ENCODE data around the gene HOMER1. TPM values are rescaled to one million over a fixed set of nuclear protein-coding genes. Genes with fewer than 3 reads are reported as not detected.

HOMER1 gene
- polyA plus RNA-seq, 1 donor, result 3.8 TPM

DNA sequence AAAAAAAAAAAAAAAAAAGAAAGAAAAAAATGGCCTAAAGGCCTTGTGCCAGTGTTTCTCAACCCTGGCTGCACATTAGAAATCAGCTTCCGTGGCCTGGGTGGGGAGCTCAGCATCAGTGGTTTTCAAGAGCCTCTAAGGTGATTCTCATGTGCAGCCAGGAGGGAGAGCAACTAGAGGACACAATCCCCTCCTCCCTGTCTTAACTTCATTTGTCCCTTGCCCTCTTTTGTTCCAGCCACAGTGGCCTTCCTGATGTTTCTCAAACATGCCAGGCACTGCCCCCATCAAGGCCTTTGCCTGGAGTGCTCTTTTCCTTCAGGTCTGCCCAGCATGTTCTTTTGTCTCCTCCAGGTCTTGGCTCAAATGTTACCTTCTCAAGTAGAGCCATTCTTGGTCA is 42.4 kb downstream of the HOMER1 start:
- Histone ChIP-seq H3K4me3 (ENCODE audit: low read length) (no peak overlapping the region), H3K4me1 (ENCODE audit: control insufficient read depth, insufficient read depth, low read length) (no peaks in the 10 kb centered on the region), H3K36me3 (ENCODE audit: control insufficient read depth, insufficient read depth, low read length) (no peaks in the 10 kb centered on the region), H3K9me3 (ENCODE audit: control insufficient read depth, low read depth, low read length) (no peaks in the 10 kb centered on the region), H3K27ac (ENCODE audit: low read length) (no peak overlapping the region), H3K27me3 (ENCODE audit: control insufficient read depth, insufficient read depth, low read length) (no peaks in the 10 kb centered on the region)
- DNase-seq, result no peak
- WGBS (ENCODE audit: insufficient coverage, low lambda C conversion rate), result no CpG with 5 or more reads among the region's 1 CpG

DNA sequence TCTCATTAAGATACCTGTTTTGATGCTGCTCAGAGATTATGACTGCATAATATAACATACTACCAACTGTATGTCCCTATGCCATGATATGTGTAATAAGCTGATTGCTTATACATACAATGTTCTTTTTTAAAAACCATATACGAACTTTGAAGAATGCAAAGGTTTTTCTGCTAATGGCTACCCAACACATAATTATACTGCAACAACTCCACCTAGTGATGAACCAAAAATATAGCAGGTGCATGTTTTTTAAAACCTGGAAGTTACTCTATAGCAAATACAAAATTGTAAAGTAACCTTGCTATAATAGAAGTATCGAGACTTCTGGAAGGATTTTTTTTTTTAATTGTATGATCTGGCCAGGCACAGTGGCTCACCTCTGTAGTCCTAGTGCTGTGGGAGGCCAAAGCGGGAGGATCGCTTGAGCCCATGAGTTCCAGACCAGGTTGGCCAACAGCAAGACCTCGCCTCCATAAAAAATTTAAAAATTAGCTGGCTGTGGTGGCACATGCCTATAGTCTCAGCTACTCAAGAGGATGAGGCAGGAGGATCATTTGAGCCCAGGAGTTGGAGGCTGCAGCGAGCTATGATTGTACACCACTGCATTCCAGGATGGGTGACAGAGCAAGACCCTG is 49.1 kb downstream of the HOMER1 start:
- Histone ChIP-seq H3K36me3 (ENCODE audit: control insufficient read depth, insufficient read depth, low read length) (no peaks in the 10 kb centered on the region), H3K27ac (ENCODE audit: low read length) (no peak overlapping the region), H3K9me3 (ENCODE audit: control insufficient read depth, low read depth, low read length) (no peaks in the 10 kb centered on the region), H3K4me3 (ENCODE audit: low read length) (no peak overlapping the region), H3K27me3 (ENCODE audit: control insufficient read depth, insufficient read depth, low read length) (no peaks in the 10 kb centered on the region), H3K4me1 (ENCODE audit: control insufficient read depth, insufficient read depth, low read length) (no peaks in the 10 kb centered on the region)
- DNase-seq, result peak in 1 of 2 donors; percentile 9
- 83% methylated on average over 1 of the region's 6 CpGs for WGBS (ENCODE audit: insufficient coverage, low lambda C conversion rate)

DNA sequence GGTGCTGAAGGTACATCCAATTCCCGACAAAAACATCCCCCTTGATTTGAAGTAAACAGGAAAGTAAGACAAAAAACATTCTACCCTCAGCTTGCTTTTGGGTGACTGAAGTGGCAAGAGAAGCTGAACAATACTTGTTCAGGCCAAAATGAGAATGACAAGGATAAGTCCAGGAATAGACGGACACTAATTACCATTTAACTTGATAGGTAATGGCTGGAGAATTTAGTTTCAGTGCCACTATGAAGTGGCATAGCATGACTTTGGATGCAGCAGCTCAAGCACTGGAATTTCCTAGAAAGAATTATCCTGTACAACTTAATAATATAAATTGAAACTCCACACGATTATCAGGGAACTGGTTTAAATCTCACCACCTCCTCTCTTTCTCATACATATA is 49.7 kb downstream of the HOMER1 start:
- WGBS (ENCODE audit: insufficient coverage, low lambda C conversion rate), result 80% methylated on average over 2 of the region's 3 CpGs
- no peaks in the 10 kb centered on the region for H3K4me1 ChIP-seq (ENCODE audit: control insufficient read depth, insufficient read depth, low read length)
- no peak overlapping the region for H3K27ac ChIP-seq (ENCODE audit: low read length)
- H3K4me3 ChIP-seq (ENCODE audit: low read length), result no peak overlapping the region
- no peaks in the 10 kb centered on the region for H3K9me3 ChIP-seq (ENCODE audit: control insufficient read depth, low read depth, low read length)
- no peaks in the 10 kb centered on the region for H3K36me3 ChIP-seq (ENCODE audit: control insufficient read depth, insufficient read depth, low read length)
- no peak for DNase-seq
- no peaks in the 10 kb centered on the region for H3K27me3 ChIP-seq (ENCODE audit: control insufficient read depth, insufficient read depth, low read length)

DNA sequence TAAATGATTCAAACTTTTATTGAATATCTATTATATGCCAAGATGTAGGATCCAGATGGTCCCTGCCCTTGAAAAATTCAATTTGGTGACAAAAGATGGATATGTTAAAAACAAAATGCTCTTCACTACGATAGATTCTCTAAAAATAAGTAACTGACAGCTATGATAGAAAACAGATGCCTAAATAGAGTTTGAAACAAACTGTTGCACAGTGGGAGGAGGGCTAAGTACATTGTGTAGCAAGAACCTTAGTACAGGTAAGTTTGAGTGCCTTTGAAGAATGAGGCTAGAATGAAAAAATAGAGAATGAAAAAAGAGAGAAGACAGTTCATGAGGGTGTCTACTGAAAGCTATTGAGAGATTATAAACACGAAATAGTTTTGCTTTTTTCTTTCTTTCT is 54.3 kb downstream of the HOMER1 start:
- Histone ChIP-seq H3K9me3 (ENCODE audit: control insufficient read depth, low read depth, low read length) (no peaks in the 10 kb centered on the region), H3K36me3 (ENCODE audit: control insufficient read depth, insufficient read depth, low read length) (no peaks in the 10 kb centered on the region), H3K27ac (ENCODE audit: low read length) (no peak overlapping the region), H3K4me1 (ENCODE audit: control insufficient read depth, insufficient read depth, low read length) (no peaks in the 10 kb centered on the region), H3K4me3 (ENCODE audit: low read length) (no peak overlapping the region), H3K27me3 (ENCODE audit: control insufficient read depth, insufficient read depth, low read length) (no peaks in the 10 kb centered on the region)
- no peak for DNase-seq
- WGBS (ENCODE audit: insufficient coverage, low lambda C conversion rate), result 94% methylated on average over 2 of the region's 2 CpGs

DNA sequence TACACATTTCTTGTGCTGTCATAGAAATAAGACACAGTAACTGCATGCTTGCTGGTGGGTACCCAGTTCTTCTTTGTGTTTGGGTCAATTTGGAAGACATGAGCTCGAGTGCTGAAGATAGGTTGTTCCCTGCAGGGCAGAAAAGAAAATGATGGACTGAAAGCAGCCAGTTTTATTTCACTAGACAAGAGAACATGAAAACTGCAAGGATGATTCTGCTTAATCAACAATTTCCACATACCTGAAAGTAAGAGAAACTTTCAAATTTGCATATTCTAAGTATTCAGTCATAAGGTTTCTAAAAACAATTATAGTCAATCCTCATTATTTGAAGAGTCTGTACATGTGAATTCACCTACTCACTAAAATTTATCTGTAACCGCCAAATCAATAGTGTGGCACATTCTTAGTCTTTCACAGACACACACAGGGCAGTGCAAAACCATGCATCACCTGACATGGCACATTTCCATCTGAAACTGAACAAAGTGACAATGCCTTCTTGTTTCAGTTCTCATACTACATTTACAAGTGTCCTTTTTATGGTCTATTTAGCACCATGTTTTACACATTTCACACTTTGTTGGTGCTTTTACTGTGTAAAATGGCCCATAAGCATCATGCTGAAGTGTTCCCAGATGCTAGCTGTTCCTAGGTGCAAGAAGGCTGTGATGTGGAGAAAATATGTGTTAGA is 56.9 kb downstream of the HOMER1 start:
- 100% methylated on average over 1 of the region's 2 CpGs for WGBS (ENCODE audit: insufficient coverage, low lambda C conversion rate)

DNA sequence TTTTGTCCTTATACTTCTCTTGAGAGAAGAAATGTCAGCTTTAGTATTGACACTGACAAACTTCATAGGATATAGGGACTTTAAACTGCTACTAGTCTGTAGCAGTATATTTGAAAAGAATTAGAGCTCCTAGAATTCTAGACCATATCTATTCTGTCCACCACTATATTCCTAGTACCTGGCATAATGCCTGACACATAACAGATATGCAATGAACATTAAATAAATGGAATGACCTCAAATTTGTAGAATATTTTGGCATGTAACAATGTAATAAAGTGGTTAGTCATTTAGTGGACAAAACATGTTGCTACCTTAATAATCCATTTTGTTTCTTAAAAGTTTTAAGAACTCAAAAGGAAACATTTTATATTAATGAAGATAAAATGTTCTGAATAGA is 57.5 kb downstream of the HOMER1 start:
- Histone ChIP-seq H3K4me1 (ENCODE audit: control insufficient read depth, insufficient read depth, low read length) (no peaks in the 10 kb centered on the region), H3K4me3 (ENCODE audit: low read length) (no peak overlapping the region)

More for the DNA sequence above, 56.9 kb downstream of the HOMER1 start:
- Histone ChIP-seq H3K27ac (ENCODE audit: low read length) (no peak overlapping the region), H3K4me3 (ENCODE audit: low read length) (no peak overlapping the region), H3K27me3 (ENCODE audit: control insufficient read depth, insufficient read depth, low read length) (no peaks in the 10 kb centered on the region), H3K4me1 (ENCODE audit: control insufficient read depth, insufficient read depth, low read length) (no peaks in the 10 kb centered on the region), H3K36me3 (ENCODE audit: control insufficient read depth, insufficient read depth, low read length) (no peaks in the 10 kb centered on the region), H3K9me3 (ENCODE audit: control insufficient read depth, low read depth, low read length) (no peaks in the 10 kb centered on the region)
- no peak for DNase-seq

DNA sequence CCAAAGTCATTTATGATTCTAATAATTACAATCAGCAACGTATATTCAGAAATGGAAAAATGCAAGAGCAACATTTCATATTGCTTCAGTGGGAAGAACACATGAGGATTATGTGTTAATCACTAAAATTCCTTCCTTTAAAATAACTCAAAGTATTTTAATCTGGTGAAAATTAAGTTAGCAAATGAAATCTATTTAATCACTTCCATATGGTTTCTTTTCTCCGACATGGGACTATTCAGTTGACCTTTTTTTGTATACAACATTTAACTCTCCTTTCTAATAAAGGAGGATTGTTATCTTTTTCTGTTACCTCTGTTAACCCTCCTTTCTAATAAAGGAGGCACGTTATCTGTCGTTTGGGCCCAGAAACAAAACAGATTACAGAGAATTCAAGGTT is 59.9 kb downstream of the HOMER1 start:
- Histone ChIP-seq H3K27me3 (ENCODE audit: control insufficient read depth, insufficient read depth, low read length) (no peaks in the 10 kb centered on the region), H3K4me1 (ENCODE audit: control insufficient read depth, insufficient read depth, low read length) (no peaks in the 10 kb centered on the region), H3K9me3 (ENCODE audit: control insufficient read depth, low read depth, low read length) (no peaks in the 10 kb centered on the region), H3K27ac (ENCODE audit: low read length) (no peak overlapping the region), H3K36me3 (ENCODE audit: control insufficient read depth, insufficient read depth, low read length) (no peaks in the 10 kb centered on the region), H3K4me3 (ENCODE audit: low read length) (no peak overlapping the region)
- no peak for DNase-seq
- 60% methylated on average over 3 of the region's 4 CpGs for WGBS (ENCODE audit: insufficient coverage, low lambda C conversion rate)

More for the DNA sequence above, 57.5 kb downstream of the HOMER1 start:
- no peaks in the 10 kb centered on the region for H3K36me3 ChIP-seq (ENCODE audit: control insufficient read depth, insufficient read depth, low read length)
- no peaks in the 10 kb centered on the region for H3K27me3 ChIP-seq (ENCODE audit: control insufficient read depth, insufficient read depth, low read length)
- no peak for DNase-seq
- H3K27ac ChIP-seq (ENCODE audit: low read length), result no peak overlapping the region
- H3K9me3 ChIP-seq (ENCODE audit: control insufficient read depth, low read depth, low read length), result no peaks in the 10 kb centered on the region

DNA sequence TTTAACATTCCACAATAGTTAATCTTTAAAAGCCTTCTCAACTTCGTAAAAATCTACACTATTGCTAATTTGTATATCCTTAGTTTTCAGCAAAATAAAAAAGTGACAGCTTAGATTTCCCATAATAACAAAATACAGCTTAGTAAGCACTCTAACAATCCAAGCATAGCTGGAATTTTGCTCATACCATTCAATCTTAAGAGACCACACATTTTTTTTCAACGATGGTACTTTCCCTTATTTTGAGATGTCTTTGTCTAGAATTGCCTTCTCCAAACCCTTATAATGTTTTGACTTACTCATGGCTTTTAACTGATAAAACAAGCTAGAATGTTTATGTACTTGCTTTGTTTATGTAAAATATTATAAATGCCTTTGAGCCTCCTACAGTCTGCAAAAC is 65.6 kb downstream of the HOMER1 start:
- 68% methylated on average over 2 of the region's 2 CpGs for WGBS (ENCODE audit: insufficient coverage, low lambda C conversion rate)
- no peak for DNase-seq
- Histone ChIP-seq H3K27ac (ENCODE audit: low read length) (no peak overlapping the region), H3K36me3 (ENCODE audit: control insufficient read depth, insufficient read depth, low read length) (no peaks in the 10 kb centered on the region), H3K4me1 (ENCODE audit: control insufficient read depth, insufficient read depth, low read length) (no peaks in the 10 kb centered on the region), H3K27me3 (ENCODE audit: control insufficient read depth, insufficient read depth, low read length) (no peaks in the 10 kb centered on the region), H3K4me3 (ENCODE audit: low read length) (no peak overlapping the region), H3K9me3 (ENCODE audit: control insufficient read depth, low read depth, low read length) (no peaks in the 10 kb centered on the region)

DNA sequence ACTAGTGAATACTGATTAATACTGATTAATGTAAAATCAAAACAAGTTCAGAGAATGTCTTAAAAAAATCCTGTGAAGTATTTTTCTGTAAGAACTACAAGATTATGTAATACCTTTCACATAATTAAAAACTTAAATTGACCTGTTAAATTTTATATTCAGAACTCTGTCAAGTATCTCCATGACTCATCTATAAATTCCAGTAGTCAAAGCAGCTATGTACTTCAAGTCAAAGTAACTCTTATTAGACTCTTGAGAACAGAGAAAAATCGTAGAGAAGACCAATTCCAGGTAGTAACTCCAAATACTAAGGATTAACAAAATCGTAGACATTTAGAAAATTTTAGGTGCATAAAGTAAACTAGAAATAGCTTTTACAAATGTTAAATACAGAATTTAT is 77.1 kb downstream of the HOMER1 start:
- H3K4me3 ChIP-seq (ENCODE audit: low read length), result no peak overlapping the region
- no peaks in the 10 kb centered on the region for H3K36me3 ChIP-seq (ENCODE audit: control insufficient read depth, insufficient read depth, low read length)
- H3K4me1 ChIP-seq (ENCODE audit: control insufficient read depth, insufficient read depth, low read length), result no peaks in the 10 kb centered on the region
- no peaks in the 10 kb centered on the region for H3K27me3 ChIP-seq (ENCODE audit: control insufficient read depth, insufficient read depth, low read length)
- 100% methylated on average over 2 of the region's 2 CpGs for WGBS (ENCODE audit: insufficient coverage, low lambda C conversion rate)
- no peak overlapping the region for H3K27ac ChIP-seq (ENCODE audit: low read length)
- DNase-seq, result no peak
- H3K9me3 ChIP-seq (ENCODE audit: control insufficient read depth, low read depth, low read length), result no peaks in the 10 kb centered on the region

DNA sequence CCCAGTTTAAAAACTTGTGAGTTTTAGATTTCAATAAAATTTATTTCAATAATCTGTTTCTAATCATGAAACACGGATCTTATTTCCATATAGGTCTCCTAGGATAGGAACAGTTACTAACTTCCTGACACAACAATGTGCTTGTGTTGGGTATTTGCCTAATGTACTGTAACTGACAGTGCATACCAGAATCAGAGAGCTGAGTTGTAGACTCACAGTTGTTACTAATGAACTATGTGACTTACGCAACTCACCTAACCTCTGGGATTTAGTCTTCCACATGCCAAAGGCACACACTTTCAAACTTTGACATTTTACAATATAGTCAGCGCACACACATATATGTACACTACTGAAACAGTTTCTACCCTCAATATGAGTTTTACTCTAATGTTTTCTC is 77.7 kb downstream of the HOMER1 start:
- H3K27ac ChIP-seq (ENCODE audit: low read length), result no peak overlapping the region
- H3K9me3 ChIP-seq (ENCODE audit: control insufficient read depth, low read depth, low read length), result no peaks in the 10 kb centered on the region
- DNase-seq, result peak in 1 of 2 donors; percentile 3
- no peak overlapping the region for H3K4me3 ChIP-seq (ENCODE audit: low read length)
- H3K36me3 ChIP-seq (ENCODE audit: control insufficient read depth, insufficient read depth, low read length), result no peaks in the 10 kb centered on the region
- WGBS (ENCODE audit: insufficient coverage, low lambda C conversion rate), result 100% methylated on average over 1 of the region's 3 CpGs
- no peaks in the 10 kb centered on the region for H3K27me3 ChIP-seq (ENCODE audit: control insufficient read depth, insufficient read depth, low read length)
- H3K4me1 ChIP-seq (ENCODE audit: control insufficient read depth, insufficient read depth, low read length), result no peaks in the 10 kb centered on the region

DNA sequence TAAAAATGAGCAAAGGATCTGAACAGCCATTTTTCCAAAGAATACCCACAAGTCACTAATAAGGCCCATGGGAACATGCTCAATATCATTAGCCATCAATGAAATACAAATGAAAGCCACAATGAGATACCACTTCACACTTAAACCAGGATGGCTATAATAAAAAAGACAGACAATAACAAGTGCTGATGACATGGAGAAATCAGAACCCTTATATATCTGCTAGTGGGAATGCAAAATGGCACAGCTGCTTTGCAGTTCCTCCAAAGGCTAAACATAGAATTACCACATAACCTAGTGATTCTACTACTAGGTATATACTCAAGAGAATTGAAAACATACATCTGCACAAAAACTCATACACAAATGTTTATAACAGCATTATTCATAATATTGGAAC is 83.7 kb downstream of the HOMER1 start:
- Histone ChIP-seq H3K27me3 (ENCODE audit: control insufficient read depth, insufficient read depth, low read length) (no peaks in the 10 kb centered on the region), H3K36me3 (ENCODE audit: control insufficient read depth, insufficient read depth, low read length) (no peaks in the 10 kb centered on the region), H3K4me3 (ENCODE audit: low read length) (no peak overlapping the region), H3K9me3 (ENCODE audit: control insufficient read depth, low read depth, low read length) (no peaks in the 10 kb centered on the region), H3K27ac (ENCODE audit: low read length) (no peak overlapping the region), H3K4me1 (ENCODE audit: control insufficient read depth, insufficient read depth, low read length) (no peaks in the 10 kb centered on the region)
- DNase-seq, result no peak
